Central memory CD4-positive, alpha-beta T cell (primary cell): ENCODE data around the gene TMPRSS11F.
"Not testable (repeated sequence)": the region's sequence is repeated elsewhere in the genome, so short reads cannot be mapped to it uniquely, and the experiment has no call there.

Experiments used
- DNase-seq: peaks from one replicate; pipeline ENCODE4 v3.0.0; 2022
- total RNA-seq, 3 experiments: gene quantifications; one replicate each; lab custom pipeline; 2026; lab: John Stamatoyannopoulos, UW

TMPRSS11F gene
- total RNA-seq, result 0 reads per million in 3 experiments

- no peak for DNase-seq
Measured at GRCh38 chr4:68129793-68130192, at the start of gene TMPRSS11F. Gene TMPRSS11F (minus strand): TSS chr4:68129869. CDS start chr4:68129820, 49 bp downstream.

DNA sequence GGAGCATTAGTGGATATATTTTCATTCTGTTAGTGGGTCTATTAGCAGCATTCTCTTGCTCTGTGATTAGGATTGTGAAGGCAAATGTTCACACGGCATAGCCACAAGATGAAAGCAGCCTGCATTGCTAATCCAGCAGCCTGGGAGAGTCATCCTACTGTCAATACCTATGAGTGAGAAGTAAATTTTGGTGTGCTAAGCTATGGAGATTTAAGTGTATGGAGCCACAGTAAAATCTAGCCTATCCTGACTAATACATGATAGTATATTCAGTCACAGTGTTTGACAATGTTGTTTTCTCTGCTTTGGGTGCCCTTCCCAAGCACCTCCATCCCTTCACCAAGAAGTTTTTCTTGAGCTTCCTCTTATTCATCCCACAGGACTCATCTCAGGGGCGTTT lies 47.2 kb upstream of the TMPRSS11F start:
- DNase-seq, result no peak

- no peak for DNase-seq
Measured at GRCh38 chr4:68176500-68176899, 46.8 kb upstream of the TMPRSS11F start.

DNA sequence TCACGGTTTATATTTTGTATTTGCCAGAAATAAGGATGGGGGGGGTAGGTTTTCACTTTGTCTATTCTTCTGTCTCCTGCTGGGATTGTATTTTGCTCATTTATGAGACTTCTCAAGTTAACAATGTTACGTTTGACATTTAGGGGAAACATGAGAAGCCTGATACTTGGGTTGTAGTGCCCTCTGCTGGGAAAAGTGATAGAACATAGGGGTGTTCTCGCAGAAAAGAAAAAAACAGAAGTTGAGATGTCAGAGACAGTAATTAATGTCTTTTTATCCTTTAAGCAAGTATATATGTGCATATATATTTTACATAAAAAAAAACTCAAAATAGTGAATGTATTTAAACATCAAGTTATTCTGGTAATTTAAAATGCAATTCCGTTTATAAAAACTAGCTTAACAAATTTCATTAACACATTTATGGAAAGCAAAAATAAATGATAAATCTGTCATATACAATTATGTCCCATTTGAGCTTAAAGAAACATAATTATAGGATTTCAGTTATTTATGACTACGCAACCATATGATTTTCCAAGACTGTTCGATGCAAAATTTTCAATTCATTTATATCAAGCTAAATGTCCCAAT lies 46.0 kb upstream of the TMPRSS11F start:
- DNase-seq, result no peak

DNA sequence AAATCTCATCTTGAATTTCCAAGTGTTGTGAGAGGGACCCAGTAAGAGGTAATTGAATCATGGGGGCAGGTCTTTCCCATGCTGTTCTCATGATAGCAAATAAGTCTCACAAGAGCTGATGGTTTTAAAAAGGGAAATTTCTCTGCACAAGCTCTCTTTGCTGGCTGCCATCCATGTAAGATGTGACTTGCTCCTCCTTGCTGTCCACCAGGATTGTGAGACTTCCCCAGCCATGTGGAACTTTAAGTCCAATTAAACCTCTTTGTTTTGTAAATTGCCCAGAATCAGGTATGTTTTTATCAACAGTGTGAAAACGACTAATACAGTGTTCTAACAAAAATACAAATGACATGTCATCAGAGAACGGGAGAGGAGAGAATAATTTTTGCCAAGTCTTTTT lies 44.7 kb upstream of the TMPRSS11F start:
- not testable (repeated sequence) for DNase-seq

GRCh38 chr4:68172147-68172546 lies 42.5 kb upstream of the TMPRSS11F start:
- not testable (repeated sequence) for DNase-seq

GRCh38 chr4:68167706-68168105 lies 38.0 kb upstream of the TMPRSS11F start:
- DNase-seq, result no peak

DNA sequence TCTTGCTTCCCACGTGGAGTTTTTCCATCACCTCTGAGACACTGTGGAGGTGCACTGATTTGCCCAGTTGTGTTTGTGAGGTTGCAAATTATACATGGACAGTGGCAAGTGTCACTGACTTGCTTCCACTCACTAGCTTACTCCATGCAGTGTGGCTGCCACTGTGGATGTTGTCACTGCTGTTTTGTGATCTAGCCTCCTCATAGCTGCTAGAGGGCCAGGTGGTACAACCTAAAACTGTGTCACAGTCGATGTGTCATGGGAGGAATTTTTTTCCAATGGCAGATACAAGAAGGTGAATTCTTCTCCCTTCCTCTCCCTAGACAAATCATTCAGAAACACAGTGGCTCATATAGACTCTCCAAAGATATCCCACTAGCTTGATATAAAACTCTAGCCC lies 37.5 kb upstream of the TMPRSS11F start:
- no peak for DNase-seq

DNA sequence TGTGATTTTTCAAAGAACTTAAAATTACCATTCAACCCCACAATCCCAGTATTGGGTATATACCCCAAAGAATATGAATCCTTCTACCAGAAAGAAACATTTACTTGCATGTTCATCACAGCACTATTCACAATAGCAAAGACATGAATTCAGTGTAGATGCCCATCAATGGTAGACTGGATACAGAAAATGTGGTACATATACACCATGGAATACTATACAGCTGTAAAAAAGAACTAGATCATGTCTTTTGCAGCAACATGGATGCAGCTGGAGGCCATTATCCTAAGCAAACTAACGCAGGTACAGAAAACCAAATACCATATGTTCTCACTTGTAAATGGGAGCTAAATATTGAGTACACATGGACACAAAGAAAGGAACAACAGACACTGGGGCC lies 34.1 kb upstream of the TMPRSS11F start:
- DNase-seq, result no peak

DNA sequence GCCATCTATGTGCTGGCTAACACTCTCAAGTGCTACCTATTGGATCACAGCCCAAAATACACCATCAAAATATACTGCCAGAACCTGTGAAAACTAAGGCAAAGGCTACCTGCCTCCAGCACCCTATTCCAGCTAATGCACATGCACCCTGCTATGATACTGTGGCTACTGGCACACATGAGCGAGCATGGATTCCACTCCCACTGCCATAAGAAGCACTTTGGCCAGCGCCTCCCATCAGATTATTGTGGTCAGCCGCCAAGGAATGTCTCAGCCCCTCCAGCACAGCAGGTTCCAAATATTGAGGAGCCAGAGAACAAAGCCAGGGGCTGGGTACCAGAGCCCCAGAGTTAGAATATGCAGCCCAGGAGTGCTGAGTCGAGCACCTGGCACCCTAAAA lies 32.5 kb upstream of the TMPRSS11F start:
- no peak for DNase-seq

DNA sequence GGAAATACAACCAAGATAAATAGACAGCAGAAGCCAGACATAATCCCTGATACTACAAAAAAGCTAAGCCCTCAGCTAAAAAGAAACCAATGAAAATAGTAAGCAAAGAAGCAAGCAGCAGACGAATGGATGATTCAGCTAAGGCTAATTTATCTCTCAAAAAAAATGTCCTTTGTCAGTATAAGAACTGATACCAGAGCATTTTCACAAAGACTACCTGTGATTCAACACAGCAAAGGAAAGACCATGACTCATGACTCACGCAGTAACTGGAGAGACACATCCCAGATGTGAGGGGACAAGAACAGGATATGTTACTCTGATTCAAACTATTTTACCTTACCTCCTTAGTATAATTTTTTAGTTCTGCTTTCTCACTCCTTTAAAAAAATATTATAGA lies 22.7 kb upstream of the TMPRSS11F start:
- DNase-seq, result no peak

DNA sequence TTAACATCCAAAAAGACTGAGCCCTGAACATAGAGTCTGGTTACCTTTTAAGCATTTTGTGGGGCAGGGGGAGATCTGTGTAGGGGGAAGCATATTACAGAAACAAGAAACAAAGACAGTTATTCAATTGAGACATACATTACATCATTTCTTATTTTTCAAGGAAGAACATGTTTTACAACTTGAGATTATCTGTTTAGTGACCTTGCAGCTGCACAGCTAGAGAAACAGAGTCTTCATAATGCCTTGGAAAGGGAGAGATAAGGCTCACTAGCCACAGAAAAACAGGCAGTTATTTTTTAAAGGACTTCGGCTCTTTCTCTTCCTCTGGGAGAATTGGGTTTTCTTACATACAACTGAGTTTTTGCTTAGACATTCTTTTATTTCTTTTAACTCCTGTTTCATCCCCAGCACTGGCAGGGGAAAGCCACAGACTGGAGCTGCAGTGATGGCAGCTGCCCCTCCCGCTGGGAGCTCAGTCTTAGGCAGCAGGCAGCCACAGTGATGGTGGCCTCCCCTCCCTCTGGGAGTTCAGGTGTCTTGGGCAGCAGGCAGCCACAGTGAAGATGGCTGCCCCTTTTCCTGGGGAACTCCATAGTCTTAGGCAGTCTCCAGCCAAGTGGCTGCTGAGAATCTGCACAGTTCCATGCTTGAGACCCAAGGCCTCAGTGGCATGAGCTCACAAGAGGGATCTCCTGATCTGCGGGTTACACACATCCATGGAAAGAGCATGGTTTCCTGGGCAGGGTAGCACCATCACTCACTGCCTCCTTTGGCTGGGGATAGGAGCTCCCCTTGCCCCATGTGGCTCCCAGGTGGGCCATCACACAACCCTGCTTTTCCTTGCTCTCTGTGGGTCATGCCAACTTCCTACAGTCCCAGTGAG lies 19.4 kb upstream of the TMPRSS11F start:
- no peak for DNase-seq

GRCh38 chr4:68147079-68147478 lies 17.4 kb upstream of the TMPRSS11F start:
- no peak for DNase-seq

- no peak for DNase-seq
Measured at GRCh38 chr4:68145261-68145660, 15.6 kb upstream of the TMPRSS11F start.

GRCh38 chr4:68141852-68142251 lies 12.2 kb upstream of the TMPRSS11F start:
- DNase-seq, result no peak

DNA sequence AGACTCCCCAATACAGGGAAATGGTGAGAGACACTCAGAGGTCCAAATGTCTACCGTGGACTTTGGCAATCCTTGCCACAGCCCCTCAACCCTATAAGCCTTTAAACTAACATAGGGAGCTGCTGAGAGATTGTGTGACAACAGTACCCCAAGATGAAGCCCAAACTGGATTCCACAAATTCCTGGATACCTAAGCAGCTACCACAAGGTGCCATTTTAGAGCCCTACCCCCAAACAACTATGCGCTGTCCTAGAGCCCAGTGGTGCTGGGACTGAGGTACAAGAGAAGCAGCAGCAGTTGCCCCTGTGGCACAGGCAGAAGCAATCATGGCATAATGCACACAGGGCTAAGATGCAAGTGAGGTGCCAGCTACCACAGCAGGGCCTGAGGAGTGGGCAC lies 2.7 kb upstream of the TMPRSS11F start:
- no peak for DNase-seq

DNA sequence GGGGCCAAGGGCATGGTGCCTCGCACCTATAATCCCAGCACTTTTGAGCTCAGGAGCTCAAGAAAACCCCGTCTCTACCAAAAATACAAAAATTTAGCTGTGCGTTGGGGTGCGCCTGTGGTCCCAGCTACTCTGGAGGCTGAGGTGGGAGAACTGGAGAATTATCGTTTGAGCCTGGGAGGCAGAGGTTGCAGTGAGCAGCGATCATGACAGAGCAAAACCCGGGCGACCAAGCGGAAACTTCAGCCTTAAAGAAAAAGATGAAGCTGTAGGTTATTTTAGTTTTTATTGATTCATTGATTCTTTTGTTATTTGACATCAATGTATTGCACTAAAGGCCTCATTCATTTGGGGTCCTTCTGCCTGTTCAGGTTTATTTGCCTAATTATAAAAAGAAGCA lies 5.4 kb downstream of the TMPRSS11F start:
- no peak for DNase-seq

GRCh38 chr4:68123525-68123924 lies 6.1 kb downstream of the TMPRSS11F start:
- no peak for DNase-seq

DNA sequence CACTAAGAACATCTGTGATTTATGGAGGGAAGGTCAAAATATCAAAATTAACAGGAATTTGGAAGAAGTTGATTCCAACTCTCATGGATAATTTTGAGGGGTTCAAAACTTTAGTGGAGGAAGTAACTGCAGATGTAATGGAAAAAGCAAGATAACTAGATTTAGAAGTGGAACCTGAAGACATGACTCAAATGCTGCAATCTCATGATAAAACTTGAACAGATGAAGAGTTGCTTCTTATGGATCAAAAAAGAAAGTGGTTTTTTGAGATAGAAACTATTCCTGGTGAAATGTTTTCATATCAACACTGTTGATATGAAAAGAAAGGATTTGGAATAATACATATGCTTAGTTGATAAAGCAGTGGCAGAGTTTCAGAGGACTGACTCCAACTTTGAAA lies 9.7 kb downstream of the TMPRSS11F start:
- no peak for DNase-seq

- no peak for DNase-seq
Measured at GRCh38 chr4:68110441-68110840, 19.2 kb downstream of the TMPRSS11F start.

DNA sequence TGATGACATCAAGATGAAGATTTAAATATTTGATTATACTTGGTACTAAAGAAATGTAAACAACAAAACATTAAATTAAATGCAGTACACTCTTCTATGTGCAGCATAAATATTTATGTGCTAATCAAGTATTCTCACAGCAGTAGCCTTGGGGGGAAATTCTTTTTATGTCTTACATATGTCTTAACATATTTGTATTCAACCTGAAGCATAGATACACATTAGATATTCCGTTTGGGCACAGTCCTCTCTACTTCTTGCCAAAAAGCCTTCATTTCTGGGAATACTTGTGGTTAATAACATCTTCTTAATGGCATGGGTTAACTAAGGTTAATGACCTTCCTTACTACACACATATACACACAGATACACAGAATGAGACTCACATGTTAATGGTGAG lies 19.8 kb downstream of the TMPRSS11F start:
- DNase-seq, result no peak

- no peak for DNase-seq
Measured at GRCh38 chr4:68082758-68083157, 46.9 kb downstream of the TMPRSS11F start.

GRCh38 chr4:68079928-68080327 lies 49.7 kb downstream of the TMPRSS11F start:
- DNase-seq, result no peak

GRCh38 chr4:68077737-68078136 lies 51.9 kb downstream of the TMPRSS11F start:
- DNase-seq, result no peak
